Measurements from ENCODE around the gene FHDC1.

FHDC1 gene

DNA sequence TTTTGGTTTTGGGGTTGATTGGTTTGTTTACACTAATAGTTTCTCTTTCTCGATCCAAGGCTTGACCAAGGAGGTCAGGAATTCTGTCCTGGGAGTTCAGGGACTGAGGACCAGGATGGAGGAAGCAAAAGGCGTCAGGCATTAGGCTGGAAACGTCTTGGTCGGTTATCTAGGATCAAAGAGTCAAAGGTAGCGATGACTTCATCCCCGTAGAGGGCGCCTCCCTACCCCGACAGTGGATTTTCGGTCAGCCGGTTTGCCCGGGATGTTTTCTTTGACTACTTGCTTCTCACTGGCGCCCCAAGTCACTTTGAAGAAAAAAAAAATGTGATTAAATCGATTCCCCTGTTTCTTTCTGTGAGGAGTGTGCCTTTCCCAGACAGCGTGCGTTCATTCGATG lies 980 bp upstream of the FHDC1 start:
- peak; percentile 61 for DNase-seq (ENCODE audit: low spot score)
- TF ChIP-seq, protein P1, sequence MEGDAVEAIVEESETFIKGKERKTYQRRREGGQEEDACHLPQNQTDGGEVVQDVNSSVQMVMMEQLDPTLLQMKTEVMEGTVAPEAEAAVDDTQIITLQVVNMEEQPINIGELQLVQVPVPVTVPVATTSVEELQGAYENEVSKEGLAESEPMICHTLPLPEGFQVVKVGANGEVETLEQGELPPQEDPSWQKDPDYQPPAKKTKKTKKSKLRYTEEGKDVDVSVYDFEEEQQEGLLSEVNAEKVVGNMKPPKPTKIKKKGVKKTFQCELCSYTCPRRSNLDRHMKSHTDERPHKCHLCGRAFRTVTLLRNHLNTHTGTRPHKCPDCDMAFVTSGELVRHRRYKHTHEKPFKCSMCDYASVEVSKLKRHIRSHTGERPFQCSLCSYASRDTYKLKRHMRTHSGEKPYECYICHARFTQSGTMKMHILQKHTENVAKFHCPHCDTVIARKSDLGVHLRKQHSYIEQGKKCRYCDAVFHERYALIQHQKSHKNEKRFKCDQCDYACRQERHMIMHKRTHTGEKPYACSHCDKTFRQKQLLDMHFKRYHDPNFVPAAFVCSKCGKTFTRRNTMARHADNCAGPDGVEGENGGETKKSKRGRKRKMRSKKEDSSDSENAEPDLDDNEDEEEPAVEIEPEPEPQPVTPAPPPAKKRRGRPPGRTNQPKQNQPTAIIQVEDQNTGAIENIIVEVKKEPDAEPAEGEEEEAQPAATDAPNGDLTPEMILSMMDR (IDR thresholded peaks at IDR 0.05; ENCODE audit: extremely low read depth, missing control alignments) = no peak

DNA sequence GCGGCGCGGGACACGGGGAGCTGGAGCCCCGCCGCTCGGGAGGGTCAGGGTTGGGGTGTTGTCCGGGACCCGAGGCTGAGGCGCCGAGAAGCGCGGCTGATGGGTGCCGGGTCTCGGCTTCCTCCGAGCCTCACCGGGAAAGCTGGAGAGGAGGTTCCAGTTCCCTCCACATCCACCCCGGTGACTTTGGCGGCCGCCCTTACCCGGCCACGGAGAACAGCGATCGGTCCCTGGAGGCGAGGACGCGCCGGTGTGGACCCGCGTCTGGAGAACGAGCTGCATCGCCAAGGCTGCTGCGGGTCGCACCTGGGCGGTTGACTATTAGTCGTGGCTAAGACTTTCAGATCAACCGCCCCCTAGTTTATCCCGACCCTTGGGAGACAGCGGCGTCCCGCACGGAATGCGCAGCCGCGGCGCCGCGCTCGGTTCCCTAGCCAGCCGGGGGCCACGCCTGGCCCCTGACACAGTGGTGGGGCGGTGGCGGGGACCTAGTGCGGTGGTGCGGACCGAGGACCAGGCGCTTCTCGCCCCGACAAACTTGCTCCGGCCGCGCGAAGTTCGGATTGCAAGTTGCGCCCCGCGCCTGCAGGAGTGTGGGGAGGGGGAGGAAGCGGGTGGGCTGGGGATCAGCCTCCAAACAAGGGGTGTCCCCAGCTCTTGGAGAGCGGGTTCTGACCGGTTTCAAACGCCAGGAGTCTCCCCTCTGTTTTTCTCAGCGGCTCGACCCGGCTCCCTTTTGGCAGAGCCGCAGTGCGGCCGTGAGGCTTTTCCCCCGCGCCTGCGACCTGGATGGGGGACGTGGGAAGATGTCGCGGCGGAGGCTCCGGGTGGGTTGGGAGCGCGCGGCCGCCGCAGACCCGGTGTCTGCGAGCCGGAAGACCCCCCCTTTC lies 568 bp downstream of the FHDC1 start:
- TF ChIP-seq, protein P1 (IDR thresholded peaks at IDR 0.05; ENCODE audit: extremely low read depth, missing control alignments) = no peak
- DNase-seq (ENCODE audit: low spot score) = peak; percentile 74

DNA sequence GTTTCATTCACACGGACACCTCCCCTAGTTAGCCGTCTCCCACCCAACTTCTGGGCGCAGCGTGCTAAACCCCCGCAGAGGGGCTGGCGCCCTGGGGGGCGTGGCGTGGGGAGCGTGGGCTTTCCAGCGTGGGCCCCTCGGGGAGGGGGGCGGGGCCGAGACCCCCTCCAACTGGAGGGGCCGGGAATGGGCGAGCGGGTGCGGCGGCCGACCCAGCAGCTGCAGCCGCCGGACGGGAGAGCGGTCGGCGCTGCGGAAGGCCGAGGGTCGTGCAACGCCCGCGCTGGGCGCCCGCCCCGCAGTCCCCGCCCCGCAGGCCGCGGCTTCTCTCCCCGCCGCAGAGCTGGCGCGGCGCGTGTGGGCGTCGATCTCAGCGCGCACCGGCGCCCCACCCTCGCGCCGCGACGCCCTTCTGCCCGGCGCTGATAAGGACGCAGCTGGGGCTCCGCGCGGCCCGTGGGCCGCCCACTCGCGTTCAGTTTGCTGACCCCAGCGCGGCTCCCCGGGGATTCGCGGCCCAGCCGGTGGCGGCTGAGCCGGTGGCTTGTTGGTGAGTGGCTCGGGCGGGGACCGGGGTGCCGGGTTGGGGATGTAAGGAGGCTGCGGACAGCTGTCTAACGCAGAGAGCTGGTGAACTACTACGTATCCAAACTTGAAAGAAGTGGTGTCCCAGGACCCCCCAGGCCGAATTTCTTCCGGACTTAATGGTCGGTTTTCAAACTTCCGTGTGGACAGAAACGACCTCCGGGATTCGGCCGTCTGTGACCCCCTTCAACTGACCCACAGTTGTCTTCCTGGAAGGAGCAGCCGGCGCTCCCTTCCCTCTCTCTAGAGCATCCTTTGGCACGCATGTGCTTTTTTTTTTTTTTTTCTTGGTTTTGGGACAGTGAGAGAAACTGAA lies 1.5 kb downstream of the FHDC1 start:
- TF ChIP-seq, protein P1 (IDR thresholded peaks at IDR 0.05; ENCODE audit: extremely low read depth, missing control alignments) = no peak
- DNase-seq (ENCODE audit: low spot score) = peak; percentile 68

DNA sequence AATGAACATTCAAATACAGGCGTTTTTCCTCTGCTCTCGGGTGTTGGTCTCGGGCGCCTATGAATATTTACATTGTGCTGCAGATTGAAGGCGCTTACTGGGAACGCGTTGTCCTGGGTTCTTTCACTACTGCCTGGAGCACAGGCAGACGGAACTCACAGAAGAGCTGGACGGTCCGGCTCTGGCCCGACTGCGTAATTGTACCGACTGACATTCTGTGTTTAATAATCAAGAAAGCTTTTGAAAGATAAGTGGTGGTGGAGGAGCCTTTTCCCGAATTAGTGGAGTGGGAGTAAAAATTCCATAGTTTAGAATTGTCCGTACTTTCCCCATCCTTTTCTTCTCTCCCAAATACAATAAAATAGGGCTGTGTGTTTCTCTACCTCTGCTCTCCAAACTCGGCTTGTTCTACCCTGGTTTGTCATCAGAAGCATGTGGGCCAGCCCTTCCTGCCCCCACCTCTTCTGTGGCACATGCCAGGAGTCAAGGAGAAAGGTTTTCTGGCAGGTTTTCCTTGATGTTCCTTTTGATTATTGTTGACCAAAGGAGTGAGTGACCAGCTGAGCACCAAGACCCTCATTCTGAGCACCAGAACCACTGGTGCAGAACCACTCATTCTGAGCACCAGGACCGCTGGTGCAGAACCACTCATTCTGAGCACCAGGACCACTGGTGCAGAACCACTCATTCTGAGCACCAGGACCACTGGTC lies 2.3 kb downstream of the FHDC1 start:
- TF ChIP-seq, protein P1 (IDR thresholded peaks at IDR 0.05; ENCODE audit: extremely low read depth, missing control alignments) = no peak
- peak; percentile 29 for DNase-seq (ENCODE audit: low spot score)

DNA sequence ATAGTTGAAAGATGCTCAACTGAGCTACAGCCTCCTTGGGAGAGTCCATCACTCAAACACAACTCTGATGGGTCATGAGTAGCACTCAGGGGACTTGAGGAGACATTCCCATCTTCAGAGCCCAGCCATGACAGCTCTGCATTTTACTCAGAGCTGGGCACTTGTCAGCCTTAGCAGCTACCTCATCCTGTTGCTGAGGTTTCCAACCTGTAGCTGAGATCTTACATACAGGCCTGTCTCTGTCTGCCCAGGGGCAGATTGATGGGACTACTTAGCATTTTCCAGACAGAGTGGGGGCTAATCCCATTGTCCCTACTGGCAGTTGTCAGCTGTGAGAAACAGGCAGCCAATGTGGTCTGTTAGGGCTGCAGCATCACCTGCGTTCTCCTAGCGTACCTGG lies 3.5 kb downstream of the FHDC1 start:
- no peak for DNase-seq (ENCODE audit: low spot score)
- TF ChIP-seq, protein P1 (IDR thresholded peaks at IDR 0.05; ENCODE audit: extremely low read depth, missing control alignments) = no peak

DNA sequence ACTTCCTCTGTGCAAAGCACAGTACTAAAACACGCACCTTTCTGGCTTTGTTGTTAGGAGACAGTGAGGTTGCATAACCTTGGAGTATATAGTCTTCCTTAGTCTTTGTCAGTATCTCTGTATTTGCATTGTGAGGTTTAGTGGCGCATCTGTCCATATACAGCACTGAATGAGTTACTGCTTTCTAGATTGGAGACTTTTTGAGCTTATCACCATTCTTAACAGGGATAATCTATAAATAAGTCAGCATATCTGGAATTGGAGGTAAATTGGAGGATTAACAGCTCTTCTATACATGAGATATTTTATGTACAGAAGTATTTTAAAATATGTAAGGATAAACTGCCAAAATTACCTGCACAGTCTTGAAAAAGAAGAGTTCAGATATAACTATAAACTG lies 4.3 kb downstream of the FHDC1 start:
- DNase-seq (ENCODE audit: low spot score) = no peak
- TF ChIP-seq, protein P1 (IDR thresholded peaks at IDR 0.05; ENCODE audit: extremely low read depth, missing control alignments) = no peak

All from GM20000 (cell line).